ENCODE measurements around the gene DYNC2H1.

DYNC2H1 gene

GRCh38 chr11:103175461-103176129 lies 66.4 kb downstream of the DYNC2H1 start:
- Histone ChIP-seq H3K27me3 (ENCODE audit: control insufficient read depth, insufficient read depth, low read length) (no peaks in the 10 kb centered on the region), H3K36me3 (ENCODE audit: control insufficient read depth, insufficient read depth, low read length) (no peaks in the 10 kb centered on the region), H3K79me2 (no peaks in the 10 kb centered on the region), H3K4me3 (ENCODE audit: low read depth, low read length) (no peak overlapping the region), H3K4me2 (ENCODE audit: low read length) (no peak overlapping the region), H2AFZ (no peak overlapping the region), H3K9ac (no peak overlapping the region), H3K27ac (no peak overlapping the region), H3K4me1 (no peaks in the 10 kb centered on the region), H3K9me3 (ENCODE audit: control insufficient read depth, low read length) (no peaks in the 10 kb centered on the region)
- TF ChIP-seq, protein P1, sequence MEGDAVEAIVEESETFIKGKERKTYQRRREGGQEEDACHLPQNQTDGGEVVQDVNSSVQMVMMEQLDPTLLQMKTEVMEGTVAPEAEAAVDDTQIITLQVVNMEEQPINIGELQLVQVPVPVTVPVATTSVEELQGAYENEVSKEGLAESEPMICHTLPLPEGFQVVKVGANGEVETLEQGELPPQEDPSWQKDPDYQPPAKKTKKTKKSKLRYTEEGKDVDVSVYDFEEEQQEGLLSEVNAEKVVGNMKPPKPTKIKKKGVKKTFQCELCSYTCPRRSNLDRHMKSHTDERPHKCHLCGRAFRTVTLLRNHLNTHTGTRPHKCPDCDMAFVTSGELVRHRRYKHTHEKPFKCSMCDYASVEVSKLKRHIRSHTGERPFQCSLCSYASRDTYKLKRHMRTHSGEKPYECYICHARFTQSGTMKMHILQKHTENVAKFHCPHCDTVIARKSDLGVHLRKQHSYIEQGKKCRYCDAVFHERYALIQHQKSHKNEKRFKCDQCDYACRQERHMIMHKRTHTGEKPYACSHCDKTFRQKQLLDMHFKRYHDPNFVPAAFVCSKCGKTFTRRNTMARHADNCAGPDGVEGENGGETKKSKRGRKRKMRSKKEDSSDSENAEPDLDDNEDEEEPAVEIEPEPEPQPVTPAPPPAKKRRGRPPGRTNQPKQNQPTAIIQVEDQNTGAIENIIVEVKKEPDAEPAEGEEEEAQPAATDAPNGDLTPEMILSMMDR (IDR thresholded peaks at IDR 0.05): no peak

DNA sequence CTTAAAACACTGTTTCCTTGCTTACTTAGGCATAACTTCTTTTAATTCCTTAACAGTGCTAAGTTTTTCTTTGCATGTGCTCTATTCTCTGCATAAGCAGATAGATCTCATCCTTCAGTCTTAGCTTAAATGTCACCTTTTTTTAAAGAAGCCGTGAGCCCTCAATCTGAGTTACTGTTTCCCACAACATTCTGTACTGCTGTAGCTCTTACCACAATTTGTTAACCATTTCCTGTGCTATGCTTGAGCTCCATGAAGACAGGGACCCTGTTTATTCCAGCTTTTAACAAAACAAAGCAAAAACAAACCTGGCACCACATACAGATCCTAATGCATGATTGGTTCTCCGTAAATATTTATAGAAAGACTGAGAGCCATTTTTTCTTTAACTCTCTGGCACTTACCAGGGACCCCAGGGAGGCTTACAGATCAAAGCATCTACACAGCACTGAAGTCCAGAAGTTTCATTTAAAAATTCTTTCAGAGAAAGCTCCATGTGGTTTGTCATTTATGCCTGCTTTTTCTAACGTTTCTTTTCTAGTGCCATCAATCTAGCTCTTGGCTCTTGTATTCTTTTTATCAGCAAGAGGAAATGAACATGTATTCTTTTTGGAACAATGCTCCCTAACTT lies 74.9 kb downstream of the DYNC2H1 start:
- H3K36me3 ChIP-seq (ENCODE audit: control insufficient read depth, insufficient read depth, low read length): no peaks in the 10 kb centered on the region
- H3K4me1 ChIP-seq: no peaks in the 10 kb centered on the region
- H3K9ac ChIP-seq: no peak overlapping the region
- TF ChIP-seq, protein P1 (IDR thresholded peaks at IDR 0.05): no peak
- H3K79me2 ChIP-seq: no peaks in the 10 kb centered on the region
- no peak overlapping the region for H3K4me3 ChIP-seq (ENCODE audit: low read depth, low read length)
- H3K27me3 ChIP-seq (ENCODE audit: control insufficient read depth, insufficient read depth, low read length): no peaks in the 10 kb centered on the region
- no peak overlapping the region for H2AFZ ChIP-seq
- no peak overlapping the region for H3K4me2 ChIP-seq (ENCODE audit: low read length)
- H3K9me3 ChIP-seq (ENCODE audit: control insufficient read depth, low read length): no peaks in the 10 kb centered on the region
- H3K27ac ChIP-seq: no peak overlapping the region

GRCh38 chr11:103202048-103202651 lies 92.9 kb downstream of the DYNC2H1 start:
- H3K36me3 ChIP-seq (ENCODE audit: control insufficient read depth, insufficient read depth, low read length): no peaks in the 10 kb centered on the region
- H2AFZ ChIP-seq: no peak overlapping the region
- H3K27me3 ChIP-seq (ENCODE audit: control insufficient read depth, insufficient read depth, low read length): no peaks in the 10 kb centered on the region
- TF ChIP-seq, protein P1 (IDR thresholded peaks at IDR 0.05): peak; percentile 28
- no peak overlapping the region for H3K4me2 ChIP-seq (ENCODE audit: low read length)
- H3K79me2 ChIP-seq: no peaks in the 10 kb centered on the region
- no peaks in the 10 kb centered on the region for H3K9me3 ChIP-seq (ENCODE audit: control insufficient read depth, low read length)
- H3K9ac ChIP-seq: no peak overlapping the region
- H3K4me3 ChIP-seq (ENCODE audit: low read depth, low read length): no peak overlapping the region
- no peaks in the 10 kb centered on the region for H3K4me1 ChIP-seq
- no peak overlapping the region for H3K27ac ChIP-seq

DNA sequence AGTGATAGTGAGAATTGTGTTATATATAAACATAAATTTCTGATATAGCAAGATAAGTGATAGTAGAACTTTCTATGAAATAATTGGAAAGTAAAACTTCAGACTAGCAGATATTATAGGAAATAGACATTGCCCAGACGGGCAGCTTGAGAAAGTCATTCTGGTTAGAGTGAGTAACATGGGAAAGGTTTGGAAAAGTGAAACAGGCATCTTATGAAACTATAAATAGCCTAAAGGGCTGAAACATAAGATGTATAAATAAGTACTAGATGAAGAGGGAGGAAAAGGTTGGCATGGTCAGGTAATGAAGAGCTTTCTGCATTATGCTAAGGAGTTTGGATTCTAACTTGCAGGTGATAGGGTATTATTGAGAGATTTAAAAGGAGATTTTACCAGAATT lies 101.3 kb downstream of the DYNC2H1 start:
- TF ChIP-seq, protein P1 (IDR thresholded peaks at IDR 0.05): no peak
- no peak overlapping the region for H2AFZ ChIP-seq
- H3K27ac ChIP-seq: no peak overlapping the region
- H3K4me2 ChIP-seq (ENCODE audit: low read length): no peak overlapping the region
- no peaks in the 10 kb centered on the region for H3K27me3 ChIP-seq (ENCODE audit: control insufficient read depth, insufficient read depth, low read length)
- H3K36me3 ChIP-seq (ENCODE audit: control insufficient read depth, insufficient read depth, low read length): no peaks in the 10 kb centered on the region
- no peaks in the 10 kb centered on the region for H3K79me2 ChIP-seq
- H3K4me3 ChIP-seq (ENCODE audit: low read depth, low read length): no peak overlapping the region
- H3K4me1 ChIP-seq: no peaks in the 10 kb centered on the region
- H3K9ac ChIP-seq: no peak overlapping the region
- no peaks in the 10 kb centered on the region for H3K9me3 ChIP-seq (ENCODE audit: control insufficient read depth, low read length)

Measured in parathyroid adenoma (tissue), 2 donors.